Measurements from ENCODE around the gene CYP26B1. TPM values are rescaled to one million over a fixed set of nuclear protein-coding genes. Genes with fewer than 3 reads are reported as not detected.

CYP26B1 gene
- total RNA-seq, 4 donors from 2014 or later: 1.8 to 4.8 (median 2.3) TPM

DNA sequence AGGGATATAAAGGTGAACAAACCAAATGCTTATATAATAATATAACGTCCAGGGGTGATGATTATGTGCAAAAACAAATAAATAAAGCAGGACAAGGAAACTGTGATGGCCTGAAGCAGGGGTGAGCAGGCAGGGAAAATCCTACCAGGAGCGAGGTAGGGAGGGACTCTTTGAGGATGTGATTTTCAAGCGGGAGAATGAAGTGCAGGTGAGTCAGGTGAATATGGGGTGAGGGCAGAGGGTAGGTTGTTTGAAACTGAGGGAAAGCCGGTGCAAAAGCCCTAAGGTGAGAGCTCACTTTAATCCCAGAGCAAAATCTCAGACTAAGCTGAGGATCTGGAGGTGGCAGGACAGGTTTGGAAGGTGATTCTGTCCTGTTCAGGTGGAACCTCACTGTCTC is 40.7 kb downstream of the CYP26B1 start:
- no peak for DNase-seq
- no peak for TF ChIP-seq POLR2A (IDR thresholded peaks at IDR 0.05)
- TF ChIP-seq, protein P1, sequence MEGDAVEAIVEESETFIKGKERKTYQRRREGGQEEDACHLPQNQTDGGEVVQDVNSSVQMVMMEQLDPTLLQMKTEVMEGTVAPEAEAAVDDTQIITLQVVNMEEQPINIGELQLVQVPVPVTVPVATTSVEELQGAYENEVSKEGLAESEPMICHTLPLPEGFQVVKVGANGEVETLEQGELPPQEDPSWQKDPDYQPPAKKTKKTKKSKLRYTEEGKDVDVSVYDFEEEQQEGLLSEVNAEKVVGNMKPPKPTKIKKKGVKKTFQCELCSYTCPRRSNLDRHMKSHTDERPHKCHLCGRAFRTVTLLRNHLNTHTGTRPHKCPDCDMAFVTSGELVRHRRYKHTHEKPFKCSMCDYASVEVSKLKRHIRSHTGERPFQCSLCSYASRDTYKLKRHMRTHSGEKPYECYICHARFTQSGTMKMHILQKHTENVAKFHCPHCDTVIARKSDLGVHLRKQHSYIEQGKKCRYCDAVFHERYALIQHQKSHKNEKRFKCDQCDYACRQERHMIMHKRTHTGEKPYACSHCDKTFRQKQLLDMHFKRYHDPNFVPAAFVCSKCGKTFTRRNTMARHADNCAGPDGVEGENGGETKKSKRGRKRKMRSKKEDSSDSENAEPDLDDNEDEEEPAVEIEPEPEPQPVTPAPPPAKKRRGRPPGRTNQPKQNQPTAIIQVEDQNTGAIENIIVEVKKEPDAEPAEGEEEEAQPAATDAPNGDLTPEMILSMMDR (IDR thresholded peaks at IDR 0.05 in 4 of 5, conservative IDR thresholded peaks at IDR 0.05 in 1 of 5): no peak
- Histone ChIP-seq H3K36me3 (no peaks in the 10 kb centered on the region), H3K4me3 (no peak overlapping the region), H3K9me3 (no peaks in the 10 kb centered on the region), H3K27ac (no peak overlapping the region), H3K4me1 (no peaks in the 10 kb centered on the region), H3K27me3 (no peaks in the 10 kb centered on the region)
- in situ Hi-C loops (cut with MboI; ENCODE audit: low sequenced_read_pairs in 4 of 4) (no loop called here), intact Hi-C loops (cut with DNase I; ENCODE audit: low total_unique reads) (no loop called here)
- no peak for ATAC-seq

DNA sequence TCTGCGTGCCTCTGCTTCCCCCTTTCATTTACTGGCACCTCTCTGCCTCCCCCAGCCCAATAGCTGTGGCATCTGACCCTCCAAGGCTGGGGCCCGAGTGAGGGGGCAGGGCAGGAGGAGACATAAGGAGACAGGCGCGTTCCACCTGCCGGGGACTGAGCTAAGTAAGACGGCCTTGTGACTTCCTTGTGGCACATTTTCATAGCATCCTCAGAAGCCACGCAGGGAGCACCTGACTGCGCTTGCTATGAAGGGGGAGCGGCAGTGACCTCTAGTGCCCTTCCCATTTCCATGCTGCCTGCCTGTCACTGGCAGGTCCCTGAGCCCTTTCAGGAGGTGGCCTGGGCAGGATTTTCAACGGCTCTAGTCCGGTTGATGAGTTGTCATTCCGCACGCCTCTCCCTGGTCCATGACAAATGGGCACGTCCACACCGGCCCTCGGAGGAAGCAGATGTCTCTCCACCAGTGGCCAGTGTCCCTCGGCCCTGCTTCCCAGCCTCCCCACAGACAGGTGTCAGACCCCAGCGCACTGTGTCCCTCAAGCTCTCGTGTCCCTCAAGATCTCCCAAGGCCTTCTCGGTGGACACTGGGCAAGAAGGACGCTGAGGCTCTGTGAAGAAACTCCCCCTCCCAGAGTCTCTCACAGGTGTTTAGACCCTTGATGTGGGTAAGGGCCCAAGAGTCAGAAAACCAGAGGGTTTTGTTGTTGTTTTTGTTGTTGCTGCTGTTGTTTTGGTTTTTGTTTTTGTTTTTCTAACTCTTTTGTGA is 42.7 kb downstream of the CYP26B1 start:
- H3K4me1 ChIP-seq: no peaks in the 10 kb centered on the region
- no peak for DNase-seq
- H3K36me3 ChIP-seq: no peaks in the 10 kb centered on the region
- TF ChIP-seq, protein P1 (IDR thresholded peaks at IDR 0.05 in 4 of 5, conservative IDR thresholded peaks at IDR 0.05 in 1 of 5): no peak
- no peak for TF ChIP-seq POLR2A (IDR thresholded peaks at IDR 0.05)
- no peak overlapping the region for H3K27ac ChIP-seq
- H3K4me3 ChIP-seq: no peak overlapping the region
- in situ Hi-C loops (cut with MboI; ENCODE audit: low sequenced_read_pairs in 4 of 4): no loop called here
- no peaks in the 10 kb centered on the region for H3K9me3 ChIP-seq
- H3K27me3 ChIP-seq: no peaks in the 10 kb centered on the region
- ATAC-seq: no peak
- intact Hi-C loops (cut with DNase I; ENCODE audit: low total_unique reads): no loop called here

DNA sequence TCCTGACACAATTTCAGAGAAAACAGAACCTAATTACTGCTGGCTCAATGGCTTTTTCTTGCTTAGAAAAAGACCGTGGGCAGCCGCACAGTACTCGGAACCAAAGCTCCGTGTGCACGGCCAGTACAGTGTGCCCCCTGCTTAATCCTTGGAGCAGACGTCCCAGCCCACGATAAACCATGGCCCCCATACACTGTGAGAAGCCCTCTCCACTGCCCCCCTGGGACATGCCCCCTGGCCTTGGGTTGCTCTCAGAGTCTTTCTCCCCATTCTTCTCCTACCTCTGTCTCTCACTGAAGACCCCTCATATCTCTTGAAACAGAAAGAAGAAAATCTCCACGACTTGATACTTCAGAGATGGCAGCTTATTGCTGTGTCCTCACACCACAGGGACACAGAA is 44.0 kb downstream of the CYP26B1 start:
- TF ChIP-seq, protein P1 (IDR thresholded peaks at IDR 0.05 in 4 of 5, conservative IDR thresholded peaks at IDR 0.05 in 1 of 5): no peak
- TF ChIP-seq POLR2A (IDR thresholded peaks at IDR 0.05): no peak
- no peaks in the 10 kb centered on the region for H3K4me1 ChIP-seq
- H3K9me3 ChIP-seq: no peaks in the 10 kb centered on the region
- DNase-seq (no peak), ATAC-seq (no peak)
- H3K27me3 ChIP-seq: no peaks in the 10 kb centered on the region
- H3K36me3 ChIP-seq: no peaks in the 10 kb centered on the region
- intact Hi-C loops (cut with DNase I; ENCODE audit: low total_unique reads) (no loop called here), in situ Hi-C loops (cut with MboI; ENCODE audit: low sequenced_read_pairs in 4 of 4) (no loop called here)
- H3K4me3 ChIP-seq: no peak overlapping the region
- no peak overlapping the region for H3K27ac ChIP-seq

DNA sequence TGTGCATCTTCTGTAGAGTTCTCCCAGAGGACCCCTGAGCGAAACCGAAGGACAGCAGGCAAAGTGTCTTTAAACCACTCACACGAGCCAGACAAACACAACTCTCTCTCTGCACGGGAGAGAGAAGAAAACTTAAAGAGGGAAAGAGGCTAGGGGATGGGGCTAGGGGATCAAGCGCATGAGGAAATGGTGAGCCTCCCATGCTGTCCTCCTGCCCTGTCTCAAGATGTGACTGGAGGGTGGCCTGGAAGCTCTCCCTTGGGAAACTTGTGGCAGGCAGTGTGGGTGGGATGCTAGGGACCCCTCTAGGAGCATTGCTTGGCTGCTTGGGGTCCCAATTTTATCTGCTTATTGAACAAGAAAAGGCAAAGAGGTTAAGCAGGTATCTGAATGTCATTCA is 44.5 kb downstream of the CYP26B1 start:
- intact Hi-C loops (cut with DNase I; ENCODE audit: low total_unique reads): no loop called here
- Histone ChIP-seq H3K36me3 (no peaks in the 10 kb centered on the region), H3K4me3 (no peak overlapping the region), H3K27ac (no peak overlapping the region), H3K4me1 (no peaks in the 10 kb centered on the region), H3K27me3 (no peaks in the 10 kb centered on the region), H3K9me3 (no peaks in the 10 kb centered on the region)
- in situ Hi-C loops (cut with MboI; ENCODE audit: low sequenced_read_pairs in 4 of 4): no loop called here
- no peak for DNase-seq
- no peak for ATAC-seq
- no peak for TF ChIP-seq POLR2A (IDR thresholded peaks at IDR 0.05)
- TF ChIP-seq, protein P1 (IDR thresholded peaks at IDR 0.05 in 4 of 5, conservative IDR thresholded peaks at IDR 0.05 in 1 of 5): no peak

DNA sequence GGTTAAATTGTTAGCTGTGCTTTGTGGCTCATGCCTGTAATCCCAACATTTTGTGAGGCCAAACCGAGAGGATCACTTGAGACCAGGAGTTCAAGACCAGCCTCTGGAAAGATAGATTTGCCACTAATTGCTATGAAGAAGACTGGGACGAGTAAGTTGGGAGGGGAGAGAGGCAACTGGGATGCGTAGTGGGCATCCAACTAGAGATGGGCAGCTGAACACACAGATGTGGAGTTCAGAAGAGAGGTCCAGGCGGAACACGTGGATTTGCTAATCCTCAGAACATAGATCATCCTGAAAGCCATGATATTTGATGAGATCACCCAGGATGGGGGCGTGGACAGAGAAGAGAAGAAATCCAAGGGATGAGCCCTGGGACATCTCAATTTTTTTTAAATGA is 48.7 kb downstream of the CYP26B1 start:
- in situ Hi-C loops (cut with MboI; ENCODE audit: low sequenced_read_pairs in 4 of 4): no loop called here
- ATAC-seq: no peak

More for the DNA sequence above, 48.7 kb downstream of the CYP26B1 start:
- Histone ChIP-seq H3K27ac (no peak overlapping the region), H3K36me3 (no peaks in the 10 kb centered on the region), H3K27me3 (no peaks in the 10 kb centered on the region), H3K4me3 (no peak overlapping the region), H3K4me1 (peaks cover 0 to 11% of the 10 kb centered on the region in 2 donors), H3K9me3 (no peaks in the 10 kb centered on the region)
- TF ChIP-seq, protein P1 (IDR thresholded peaks at IDR 0.05 in 4 of 5, conservative IDR thresholded peaks at IDR 0.05 in 1 of 5): no peak
- TF ChIP-seq POLR2A (IDR thresholded peaks at IDR 0.05): no peak
- DNase-seq: no peak
- intact Hi-C loops (cut with DNase I; ENCODE audit: low total_unique reads): no loop called here
